GM18517 (cell line): ENCODE results near the gene MYCN.

Experiments
- ATAC-seq: cut with Tn5 transposase; IDR thresholded peaks from one replicate; pipeline ENCODE4 v1.9.1; 2021; ENCODE audit warnings: mild to moderate bottlenecking, moderate library complexity; ENCODE audit not compliant: unreplicated experiment

Gene MYCN

GRCh38 chr2:15930589-15931318 lies 9.6 kb upstream of the MYCN start:
- no peak for ATAC-seq

GRCh38 chr2:15931319-15931890 lies 8.9 kb upstream of the MYCN start:
- no peak for ATAC-seq

- no peak for ATAC-seq
Measured at GRCh38 chr2:15931950-15932349, 8.4 kb upstream of the MYCN start.

- no peak for ATAC-seq
Measured at GRCh38 chr2:15932394-15933183, 7.8 kb upstream of the MYCN start.

- no peak for ATAC-seq
Measured at GRCh38 chr2:15933184-15933845, 7.0 kb upstream of the MYCN start.

- ATAC-seq = no peak
Measured at GRCh38 chr2:15934291-15934945, 5.9 kb upstream of the MYCN start.

- no peak for ATAC-seq
Measured at GRCh38 chr2:15935189-15935588, 5.2 kb upstream of the MYCN start.

- no peak for ATAC-seq
Measured at GRCh38 chr2:15935675-15936074, 4.7 kb upstream of the MYCN start.

GRCh38 chr2:15936277-15937104 lies 3.9 kb upstream of the MYCN start:
- ATAC-seq = no peak

GRCh38 chr2:15937105-15937881 lies 3.1 kb upstream of the MYCN start:
- ATAC-seq = no peak

GRCh38 chr2:15937882-15938802 lies 2.2 kb upstream of the MYCN start:
- no peak for ATAC-seq

- ATAC-seq = no peak
Measured at GRCh38 chr2:15938803-15939555, 1.4 kb upstream of the MYCN start.

- no peak for ATAC-seq
Measured at GRCh38 chr2:15939556-15939853, 845 bp upstream of the MYCN start.

- no peak for ATAC-seq
Measured at GRCh38 chr2:15940661-15941480, 521 bp downstream of the MYCN start.

GRCh38 chr2:15941481-15941850 lies 1.1 kb downstream of the MYCN start:
- ATAC-seq = no peak

- ATAC-seq = no peak
Measured at GRCh38 chr2:15941871-15942710, 1.7 kb downstream of the MYCN start.
